ENCODE measurements around the gene ACOX3.
"Not testable (repeated sequence)": the region's sequence is repeated elsewhere in the genome, so short reads cannot be mapped to it uniquely, and the experiment has no call there.

ACOX3 gene

DNA sequence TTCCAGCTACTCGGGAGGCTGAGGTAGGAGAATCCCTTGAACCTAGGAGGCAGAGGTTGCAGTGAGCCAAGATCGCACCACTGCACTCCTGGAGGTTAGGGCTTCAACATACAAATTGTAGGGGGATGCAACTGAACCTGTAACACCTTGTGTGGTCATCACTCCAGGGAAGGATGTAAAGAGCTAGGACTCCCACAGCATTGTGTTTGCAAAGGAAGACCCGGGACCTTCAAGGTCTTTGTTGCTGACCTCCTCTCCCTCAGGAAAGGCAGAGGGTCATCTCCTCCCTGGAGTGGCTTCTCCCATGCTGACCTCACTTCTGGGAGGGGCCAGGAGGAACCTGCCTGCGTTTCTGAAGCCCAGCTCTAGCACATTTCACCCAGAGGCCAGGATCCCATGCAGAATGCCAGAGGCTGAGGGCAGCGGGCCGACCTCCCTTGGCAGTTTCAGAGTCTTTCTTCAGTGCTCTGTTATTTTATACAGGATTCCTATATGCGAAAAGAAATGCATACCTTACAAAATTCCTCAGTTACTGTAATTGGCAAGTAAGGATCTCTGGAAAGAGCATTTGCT lies 90.8 kb downstream of the ACOX3 start:
- no peak for DNase-seq

GRCh38 chr4:8349236-8349635 lies 91.3 kb downstream of the ACOX3 start:
- DNase-seq, result not testable (repeated sequence)

- no peak for DNase-seq
Measured at GRCh38 chr4:8348071-8348470, 92.5 kb downstream of the ACOX3 start.

- DNase-seq, result no peak
Measured at GRCh38 chr4:8347660-8348059, 92.9 kb downstream of the ACOX3 start.

DNA sequence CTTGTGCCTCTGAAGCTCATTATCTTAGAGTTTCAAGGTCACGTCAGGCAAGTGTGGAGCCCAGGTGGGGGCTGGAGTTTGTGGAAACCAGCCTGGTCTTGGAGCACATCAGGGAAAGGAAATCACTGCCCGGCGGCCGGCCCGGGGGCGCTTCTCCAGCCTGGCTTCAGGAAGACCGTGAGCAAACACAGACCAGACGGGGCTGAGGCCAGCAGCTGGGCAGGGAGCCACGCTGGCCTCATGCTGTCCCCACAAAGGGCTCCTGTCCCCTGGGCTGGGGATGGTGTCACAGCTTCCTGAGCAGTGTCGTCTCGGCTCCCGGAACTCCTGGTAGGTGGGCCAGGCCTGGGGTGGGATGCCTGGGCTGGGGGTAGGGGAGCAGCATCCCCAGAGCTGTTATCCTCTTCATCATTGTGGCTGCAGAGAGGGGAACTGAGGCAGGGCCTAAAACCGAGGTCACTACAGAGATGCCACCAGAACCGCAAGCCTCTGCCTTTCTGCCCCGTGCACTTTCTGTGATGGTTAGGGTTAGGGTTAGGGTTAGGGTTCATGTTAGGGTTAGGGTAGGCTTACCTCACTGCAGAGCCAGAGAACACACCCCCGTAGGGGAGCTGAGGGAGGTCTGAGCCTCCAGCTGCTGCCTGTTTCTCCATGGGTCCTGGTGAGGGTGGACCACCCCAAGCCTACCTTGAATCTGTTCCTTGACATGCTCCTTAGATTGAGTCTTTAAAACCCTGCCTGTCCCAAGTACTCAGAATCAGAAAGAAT lies 93.5 kb downstream of the ACOX3 start:
- no peak for DNase-seq

DNA sequence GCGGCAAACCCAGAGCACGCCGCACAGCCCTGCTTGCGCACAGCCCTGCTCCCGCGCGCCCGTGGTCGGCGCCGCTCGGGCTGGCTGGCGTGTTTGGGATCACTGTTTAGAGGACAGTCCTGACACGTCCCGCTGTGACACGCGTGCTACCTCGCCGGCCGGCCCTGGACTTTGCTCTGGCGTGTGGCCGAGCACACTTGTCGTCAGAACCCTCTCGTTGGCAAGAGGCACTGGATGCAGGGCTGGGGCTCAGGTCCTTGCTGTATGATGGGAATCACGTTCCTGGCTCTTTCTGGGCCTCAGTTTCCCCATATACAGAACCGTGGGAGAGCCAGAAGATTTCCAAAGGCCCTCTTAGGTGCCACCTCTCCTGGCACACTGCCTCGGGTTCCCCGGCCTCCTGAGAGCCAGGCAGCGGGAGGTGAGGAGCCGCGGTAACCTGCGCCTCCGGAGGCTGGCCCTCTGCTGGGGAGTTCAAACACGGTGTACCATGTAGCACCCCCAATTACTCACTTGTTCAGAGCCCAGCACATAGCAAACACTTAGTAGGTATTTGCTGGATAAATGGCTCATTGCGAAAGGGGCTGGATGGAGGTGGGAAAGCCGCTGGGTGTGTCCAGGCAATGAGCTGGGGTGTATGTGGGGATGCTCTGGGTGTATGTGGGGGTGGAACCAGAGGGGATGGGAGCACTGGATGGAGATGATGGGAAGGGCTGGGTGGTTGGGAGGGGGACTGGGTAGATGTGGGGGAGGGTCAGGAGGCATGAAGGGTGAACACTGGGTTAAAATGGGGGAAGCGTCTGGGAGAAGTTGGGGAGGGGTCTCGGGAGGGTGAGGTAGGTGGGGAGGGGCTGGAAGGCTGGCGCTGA lies 94.3 kb downstream of the ACOX3 start:
- no peak for DNase-seq

GRCh38 chr4:8345053-8345945 lies 95.2 kb downstream of the ACOX3 start:
- DNase-seq, result no peak

DNA sequence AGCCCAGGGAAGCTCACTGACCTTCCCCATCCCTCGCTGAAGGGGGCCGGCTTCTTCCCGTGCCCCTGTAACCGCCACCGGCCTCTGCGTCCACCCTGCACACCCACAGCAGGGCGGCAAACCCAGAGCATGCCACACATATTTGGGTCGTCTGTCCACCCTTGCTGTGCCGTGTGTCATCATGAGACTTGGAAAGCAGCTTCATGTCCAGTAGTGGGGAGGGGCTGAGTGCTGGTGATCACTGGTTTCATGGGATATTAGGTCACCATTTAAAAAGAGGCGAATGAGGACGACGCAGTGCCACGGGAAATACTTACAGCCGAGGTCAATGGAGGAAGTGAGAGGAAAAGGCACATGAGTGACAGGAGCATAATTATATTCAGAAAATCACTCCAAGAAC lies 96.1 kb downstream of the ACOX3 start:
- no peak for DNase-seq

- DNase-seq, result no peak
Measured at GRCh38 chr4:8343967-8344331, 96.6 kb downstream of the ACOX3 start.

- no peak for DNase-seq
Measured at GRCh38 chr4:8343262-8343966, 97.1 kb downstream of the ACOX3 start.

GRCh38 chr4:8342651-8343261 lies 97.8 kb downstream of the ACOX3 start:
- no peak for DNase-seq

DNA sequence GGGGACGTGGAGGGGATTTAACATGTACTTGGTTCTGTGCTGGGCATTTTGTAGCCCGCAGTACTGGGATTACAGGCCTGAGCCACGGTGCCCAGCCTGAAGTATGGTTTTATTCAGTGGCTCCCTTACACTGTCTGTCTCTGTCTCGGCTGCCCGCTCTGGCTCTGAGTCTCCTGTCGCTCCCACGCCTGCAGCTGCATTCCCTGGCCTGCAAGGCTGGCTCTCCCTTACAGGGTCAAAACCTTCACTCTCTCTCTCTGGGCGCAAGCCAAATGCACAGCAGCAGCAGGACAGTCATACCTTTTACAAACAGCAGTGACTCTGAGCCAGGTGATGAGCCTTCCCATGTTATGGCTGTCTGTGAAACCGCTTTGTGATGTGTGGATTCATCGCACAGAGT lies 98.8 kb downstream of the ACOX3 start:
- no peak for DNase-seq

DNA sequence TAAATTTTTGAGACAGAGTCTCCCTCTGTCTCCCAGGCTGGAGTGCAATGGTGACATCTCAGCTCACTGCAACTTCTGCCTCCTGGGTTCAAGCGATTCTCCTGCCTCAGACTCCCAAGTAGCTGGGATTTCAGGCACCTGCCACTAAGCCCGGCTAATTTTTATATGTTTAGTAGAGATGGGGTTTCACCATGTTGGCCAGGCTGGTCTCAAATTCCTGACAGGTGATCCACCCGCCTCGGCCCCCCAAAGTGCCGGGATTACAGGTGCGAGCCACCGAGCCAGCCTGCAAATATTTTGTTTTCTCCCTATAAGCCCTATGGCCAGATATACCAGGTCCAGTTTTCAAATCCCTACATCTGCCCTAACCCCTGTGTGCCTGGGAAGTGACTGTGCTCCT lies 99.2 kb downstream of the ACOX3 start:
- DNase-seq, result not testable (repeated sequence)

GRCh38 chr4:8340781-8341241 lies 99.7 kb downstream of the ACOX3 start:
- DNase-seq, result no peak

DNA sequence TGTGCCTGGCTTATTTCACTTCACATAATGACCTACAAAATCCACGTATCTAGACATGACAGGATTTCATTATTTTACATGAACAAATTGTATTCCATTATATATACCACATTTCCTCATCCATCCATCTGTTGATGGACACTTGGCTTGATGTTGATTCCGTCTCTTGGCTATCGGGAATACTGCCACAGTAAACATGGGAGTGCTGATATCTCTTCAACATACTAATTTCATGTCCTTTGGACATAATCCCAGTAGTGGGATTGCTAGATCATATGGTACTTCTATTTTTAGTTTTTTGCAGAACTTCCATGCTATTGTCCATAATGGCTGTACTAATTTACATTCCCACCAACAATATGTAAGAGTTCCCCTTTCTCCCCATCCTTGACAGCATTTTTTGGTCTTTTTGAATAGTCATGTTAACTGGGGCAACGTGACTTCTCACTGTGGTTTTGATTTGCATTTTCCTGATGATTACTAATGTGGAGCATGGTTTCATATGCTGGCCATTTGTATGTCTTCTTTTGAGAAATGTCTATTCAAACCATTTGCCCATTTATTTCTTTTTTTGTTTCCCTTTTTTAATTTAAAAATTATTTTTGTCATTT lies 102.1 kb downstream of the ACOX3 start:
- no peak for DNase-seq

- no peak for DNase-seq
Measured at GRCh38 chr4:8336412-8337075, 104.0 kb downstream of the ACOX3 start.

DNA sequence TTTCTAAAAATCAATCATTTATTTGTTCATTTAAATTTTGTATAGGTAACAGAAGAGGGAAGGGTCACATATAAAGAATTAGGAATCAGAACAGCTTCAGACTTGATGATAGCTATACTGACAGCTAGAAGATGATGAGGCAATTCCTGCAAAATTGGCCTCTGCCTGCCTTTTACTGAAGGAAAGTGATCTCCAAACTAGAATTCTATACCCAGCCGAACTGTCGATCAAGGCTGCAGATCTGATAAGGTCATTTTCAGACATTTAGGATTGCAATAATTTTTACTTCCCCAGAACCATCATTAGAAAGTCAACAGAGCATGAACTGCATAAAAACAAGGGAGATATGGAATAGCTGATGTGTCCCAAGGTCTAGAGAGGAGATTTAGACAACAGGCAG lies 104.7 kb downstream of the ACOX3 start:
- DNase-seq, result no peak

GRCh38 chr4:8334786-8335460 lies 105.6 kb downstream of the ACOX3 start:
- no peak for DNase-seq

- no peak for DNase-seq
Measured at GRCh38 chr4:8333726-8334460, 106.6 kb downstream of the ACOX3 start.
